Spinal cord (tissue), 10 donors: Measurements from ENCODE around the gene NCKIPSD. TPM values are rescaled to one million over a fixed set of nuclear protein-coding genes. Genes with fewer than 3 reads are reported as not detected.

ENCODE experiments used
- DNase-seq, 6 donors: peaks; one replicate each; pipeline versions ENCODE4 v3.0.0 to v3.0.0-alpha.2; 2013 to 2015; ENCODE audit warnings: low spot score in 6 of 6, low read depth in 4 of 6
- H3K27ac ChIP-seq: one replicate; pipeline ENCODE4 v1.5.1; 2013; ENCODE audit warnings: low read depth, low read length, control low read depth
- H3K27me3 ChIP-seq: one replicate; pipeline ENCODE4 v1.6.1; 2013; ENCODE audit warnings: low read length; ENCODE audit not compliant: control insufficient read depth, insufficient read depth
- H3K36me3 ChIP-seq: one replicate; pipeline ENCODE4 v1.6.1; 2013; ENCODE audit warnings: low read length; ENCODE audit not compliant: control insufficient read depth, insufficient read depth
- H3K4me1 ChIP-seq: one replicate; pipeline ENCODE4 v1.6.1; 2013; ENCODE audit warnings: low read length; ENCODE audit not compliant: control insufficient read depth, insufficient read depth
- H3K4me3 ChIP-seq: one replicate; pipeline ENCODE4 v1.5.1; 2013; ENCODE audit warnings: low read depth, low read length, control low read depth
- H3K9me3 ChIP-seq: one replicate; pipeline ENCODE4 v1.6.1; 2013; ENCODE audit warnings: low read length; ENCODE audit not compliant: control insufficient read depth, insufficient read depth
- WGBS: methylation state at CpG from one replicate; pipeline ENCODE4 v1.1.5; 2013; ENCODE audit warnings: missing lambda C conversion rate; ENCODE audit not compliant: insufficient coverage; 5-methylcytosine and 5-hydroxymethylcytosine counted together
- polyA plus RNA-seq, 2 donors: library from polyadenylated mRNA; unstranded; fragments of 120-200 nt; gene quantifications; one replicate each; pipeline ENCODE4 v1.2.1, GENCODE V29; 2013; ENCODE audit not compliant: insufficient read length in 2 of 2
- small RNA-seq: library from RNA; depleted of rRNA; stranded (forward); fragments of <200 nt; gene quantifications from one replicate; pipeline ENCODE3, GENCODE V24; 2014; ENCODE audit warnings: low replicate concordance
- total RNA-seq, 2 donors: library from RNA; depleted of rRNA in 1 of 2; stranded (reverse); fragments of 120-200 nt in 1 of 2; fragments of >200 nt in 1 of 2; gene quantifications; one replicate each; pipeline versions ENCODE4 v1.2.3 to v1.2.4, GENCODE V29; 2013 to 2014
- donor health status: healthy.

NCKIPSD gene
- total and polyA plus RNA-seq, 4 donors: 13.1 to 25.7 (median 18.2) TPM

GRCh38 chr3:48630407-48630806, 55.3 kb downstream of the NCKIPSD start:
- DNase-seq: no peak
- H3K36me3 ChIP-seq: peaks cover 85% of the 10 kb centered on the region
- no peaks in the 10 kb centered on the region for H3K9me3 ChIP-seq
- no peaks in the 10 kb centered on the region for H3K27me3 ChIP-seq
- peaks cover 13% of the 10 kb centered on the region for H3K4me1 ChIP-seq
- H3K27ac ChIP-seq: no peak overlapping the region
- WGBS: 99% methylated on average over 7 of the region's 8 CpGs
- no peak overlapping the region for H3K4me3 ChIP-seq

GRCh38 chr3:48629894-48630293, 55.8 kb downstream of the NCKIPSD start:
- Histone ChIP-seq H3K36me3 (peaks cover 89% of the 10 kb centered on the region), H3K27ac (no peak overlapping the region), H3K27me3 (no peaks in the 10 kb centered on the region), H3K4me3 (no peak overlapping the region), H3K4me1 (peaks cover 12% of the 10 kb centered on the region), H3K9me3 (no peaks in the 10 kb centered on the region)
- DNase-seq: no peak
- 93% methylated on average over 12 of the region's 12 CpGs for WGBS

- Histone ChIP-seq H3K4me3 (no peak overlapping the region), H3K36me3 (peaks cover 94% of the 10 kb centered on the region)
Observed at GRCh38 chr3:48628277-48629017, 57.3 kb downstream of the NCKIPSD start.

GRCh38 chr3:48625600-48625999, 60.1 kb downstream of the NCKIPSD start:
- Histone ChIP-seq H3K27ac (no peak overlapping the region), H3K4me3 (no peak overlapping the region), H3K27me3 (no peaks in the 10 kb centered on the region), H3K9me3 (no peaks in the 10 kb centered on the region), H3K36me3 (peaks cover 81% of the 10 kb centered on the region), H3K4me1 (no peaks in the 10 kb centered on the region)
- no peak for DNase-seq
- 94% methylated on average over 4 of the region's 6 CpGs for WGBS

More at GRCh38 chr3:48628277-48629017, 57.3 kb downstream of the NCKIPSD start:
- Histone ChIP-seq H3K9me3 (no peaks in the 10 kb centered on the region), H3K27me3 (no peaks in the 10 kb centered on the region), H3K4me1 (no peaks in the 10 kb centered on the region), H3K27ac (no peak overlapping the region)
- 85% methylated on average over 11 of the region's 13 CpGs for WGBS
- no peak for DNase-seq

GRCh38 chr3:48624767-48625166, 60.9 kb downstream of the NCKIPSD start:
- H3K4me1 ChIP-seq: no peaks in the 10 kb centered on the region
- 92% methylated on average over 9 of the region's 10 CpGs for WGBS
- H3K27ac ChIP-seq: no peak overlapping the region
- H3K27me3 ChIP-seq: no peaks in the 10 kb centered on the region
- H3K4me3 ChIP-seq: no peak overlapping the region
- DNase-seq: no peak
- no peaks in the 10 kb centered on the region for H3K9me3 ChIP-seq
- peaks cover 81% of the 10 kb centered on the region for H3K36me3 ChIP-seq

GRCh38 chr3:48623851-48624547, 61.7 kb downstream of the NCKIPSD start:
- Histone ChIP-seq H3K4me1 (no peaks in the 10 kb centered on the region), H3K27me3 (no peaks in the 10 kb centered on the region), H3K27ac (no peak overlapping the region), H3K4me3 (no peak overlapping the region), H3K9me3 (no peaks in the 10 kb centered on the region), H3K36me3 (peaks cover 75% of the 10 kb centered on the region)
- DNase-seq: no peak
- WGBS: 86% methylated on average over 5 of the region's 6 CpGs

Small RNAs within 50 kb of the gene (small RNA-seq; reads per million reads assigned to genes)
- gene AC141002.1: not detected

Other genes starting within 250 kb of the NCKIPSD start
- gene CCDC51, start 245.8 kb downstream of the NCKIPSD start, total RNA-seq: 10 to 100 TPM; 10.9 to 24.6 TPM
- 10 to 100 TPM; 18.4 to 19.5 TPM for gene CCDC51, start 245.8 kb downstream of the NCKIPSD start, polyA plus RNA-seq
- 100 to 1,000 TPM; 120 to 435 TPM for gene TMA7, start 245.7 kb downstream of the NCKIPSD start, total RNA-seq
- 100 to 1,000 TPM; 326 to 336 TPM for gene TMA7, start 245.7 kb downstream of the NCKIPSD start, polyA plus RNA-seq
- 1 to 10 TPM; 5.5 to 7.9 TPM for gene ATRIP, start 239.2 kb downstream of the NCKIPSD start, total RNA-seq
- 10 to 100 TPM; 11.2 to 12.8 TPM for gene ATRIP, start 239.2 kb downstream of the NCKIPSD start, polyA plus RNA-seq
- gene SHISA5, start 181.7 kb downstream of the NCKIPSD start, total RNA-seq: 100 to 1,000 TPM in 1 of 2 donors, 10 to 100 TPM in 1; 40.9 to 119 TPM
- gene SHISA5, start 181.7 kb downstream of the NCKIPSD start, polyA plus RNA-seq: 100 to 1,000 TPM; 120 to 123 TPM
- gene PFKFB4, start 129.1 kb downstream of the NCKIPSD start, total RNA-seq: 10 to 100 TPM; 13.2 to 15.3 TPM
- 10 to 100 TPM; 14.1 to 18.3 TPM for gene PFKFB4, start 129.1 kb downstream of the NCKIPSD start, polyA plus RNA-seq
- gene UCN2, start 122.1 kb downstream of the NCKIPSD start, total RNA-seq: under 1 TPM in 1 of 2 donors, not detected in 1; 0.77 TPM
- gene UCN2, start 122.1 kb downstream of the NCKIPSD start, polyA plus RNA-seq: under 1 TPM; 0.29 to 0.32 TPM
- gene COL7A1, start 90.6 kb downstream of the NCKIPSD start, total RNA-seq: 10 to 100 TPM in 1 of 2 donors, 1 to 10 TPM in 1; 8.4 to 28.6 TPM
- 10 to 100 TPM; 21.4 to 30.9 TPM for gene COL7A1, start 90.6 kb downstream of the NCKIPSD start, polyA plus RNA-seq
- 100 to 1,000 TPM; 147 to 186 TPM for gene UQCRC1, start 76.3 kb downstream of the NCKIPSD start, total RNA-seq
- 100 to 1,000 TPM; 268 to 286 TPM for gene UQCRC1, start 76.3 kb downstream of the NCKIPSD start, polyA plus RNA-seq
- under 1 TPM in 1 of 2 donors, not detected in 1; 0.22 TPM for gene TMEM89, start 64.1 kb downstream of the NCKIPSD start, total RNA-seq
- under 1 TPM in 1 of 2 donors, not detected in 1; 0.24 TPM for gene TMEM89, start 64.1 kb downstream of the NCKIPSD start, polyA plus RNA-seq
- 10 to 100 TPM; 11.7 to 27.5 TPM for gene SLC26A6, start 50.5 kb downstream of the NCKIPSD start, total RNA-seq
- gene SLC26A6, start 50.5 kb downstream of the NCKIPSD start, polyA plus RNA-seq: 10 to 100 TPM; 17.8 to 25.6 TPM
- 10 to 100 TPM in 1 of 2 donors, 1 to 10 TPM in 1; 6.0 to 10.3 TPM for gene CELSR3, start 23.0 kb downstream of the NCKIPSD start, total RNA-seq
- 10 to 100 TPM; 25.7 to 26.1 TPM for gene CELSR3, start 23.0 kb downstream of the NCKIPSD start, polyA plus RNA-seq
- gene IP6K2, start 31.3 kb upstream of the NCKIPSD start, total RNA-seq: 100 to 1,000 TPM in 1 of 2 donors, 10 to 100 TPM in 1; 67.0 to 113 TPM
- 100 to 1,000 TPM; 183 to 202 TPM for gene IP6K2, start 31.3 kb upstream of the NCKIPSD start, polyA plus RNA-seq
- 10 to 100 TPM; 29.2 to 40.3 TPM for gene PRKAR2A, start 162.0 kb upstream of the NCKIPSD start, total RNA-seq
- gene PRKAR2A, start 162.0 kb upstream of the NCKIPSD start, polyA plus RNA-seq: 10 to 100 TPM; 32.3 to 36.5 TPM
- 10 to 100 TPM; 21.1 to 21.6 TPM for gene SLC25A20, start 213.0 kb upstream of the NCKIPSD start, total RNA-seq
- gene SLC25A20, start 213.0 kb upstream of the NCKIPSD start, polyA plus RNA-seq: 10 to 100 TPM; 21.3 to 23.6 TPM
- gene ARIH2, start 232.9 kb upstream of the NCKIPSD start, total RNA-seq: 10 to 100 TPM; 81.0 to 81.9 TPM
- gene ARIH2, start 232.9 kb upstream of the NCKIPSD start, polyA plus RNA-seq: 10 to 100 TPM; 66.6 to 96.4 TPM